ENCODE data around the gene POLRMT. TPM values are rescaled to one million over a fixed set of nuclear protein-coding genes. Genes with fewer than 3 reads are reported as not detected.
A peak's percentile ranks its signal among the peaks of the same experiment; 100 is the strongest.
"Not testable (repeated sequence)": the region's sequence is repeated elsewhere in the genome, so short reads cannot be mapped to it uniquely, and the experiment has no call there.

POLRMT gene
- total RNA-seq, 1 donor from 2014 or later = 45.3 TPM

DNA sequence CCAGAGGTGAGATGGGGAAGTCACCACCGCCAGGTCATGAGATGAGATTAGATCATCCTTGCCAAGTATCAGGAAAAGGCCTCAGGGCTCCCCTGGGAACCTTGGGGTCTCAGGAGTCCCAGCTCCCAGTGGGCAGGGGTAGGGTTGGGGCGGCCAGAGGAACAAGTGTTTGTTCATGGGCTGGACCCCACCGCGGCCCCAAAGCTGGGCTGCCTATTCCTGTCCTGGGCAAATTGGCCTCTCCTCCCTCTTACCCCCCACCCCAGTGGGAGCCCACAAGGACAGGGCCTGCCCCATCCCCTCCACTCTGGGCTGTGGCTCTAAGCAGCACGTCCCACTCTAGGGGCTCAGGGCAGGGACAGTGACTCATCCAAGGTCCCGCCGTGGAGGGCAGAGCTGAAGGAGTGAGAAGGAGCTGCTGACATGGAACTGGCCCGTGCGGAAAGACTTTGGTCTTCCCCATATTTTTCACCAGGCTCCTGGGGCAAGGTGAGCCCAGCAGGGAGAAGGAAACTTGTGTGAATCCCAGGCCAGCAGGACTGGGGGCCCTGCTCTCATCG is 47.7 kb downstream of the POLRMT start:
- no peaks in the 10 kb centered on the region for H3K9me3 Mint-ChIP-seq (ENCODE audit: unreplicated experiment)
- H2AFZ ChIP-seq (ENCODE audit: low read depth, low read length) = no peak overlapping the region
- FAIRE-seq = no peak
- H3K9me3 ChIP-seq (ENCODE audit: insufficient read depth, low read depth, low read length) = no peaks in the 10 kb centered on the region
- H3K36me3 Mint-ChIP-seq (ENCODE audit: low read depth, unreplicated experiment) = peaks cover 8% of the 10 kb centered on the region
- peaks cover 2% of the 10 kb centered on the region for H3K27me3 Mint-ChIP-seq (ENCODE audit: low read depth, unreplicated experiment)
- H3K4me3 Mint-ChIP-seq (ENCODE audit: unreplicated experiment) = no peak overlapping the region
- peaks cover 5% of the 10 kb centered on the region for H3K36me3 ChIP-seq (ENCODE audit: insufficient read depth, low read length)
- peak overlapping the region; percentile 47 for H3K27ac Mint-ChIP-seq (ENCODE audit: unreplicated experiment)
- peaks cover 10% of the 10 kb centered on the region for H3K79me2 ChIP-seq (ENCODE audit: insufficient read depth, low read length)
- no peak for TF ChIP-seq EZH2 (IDR thresholded peaks at IDR 0.05; ENCODE audit: insufficient read depth, low read length)
- TF ChIP-seq, protein P1, sequence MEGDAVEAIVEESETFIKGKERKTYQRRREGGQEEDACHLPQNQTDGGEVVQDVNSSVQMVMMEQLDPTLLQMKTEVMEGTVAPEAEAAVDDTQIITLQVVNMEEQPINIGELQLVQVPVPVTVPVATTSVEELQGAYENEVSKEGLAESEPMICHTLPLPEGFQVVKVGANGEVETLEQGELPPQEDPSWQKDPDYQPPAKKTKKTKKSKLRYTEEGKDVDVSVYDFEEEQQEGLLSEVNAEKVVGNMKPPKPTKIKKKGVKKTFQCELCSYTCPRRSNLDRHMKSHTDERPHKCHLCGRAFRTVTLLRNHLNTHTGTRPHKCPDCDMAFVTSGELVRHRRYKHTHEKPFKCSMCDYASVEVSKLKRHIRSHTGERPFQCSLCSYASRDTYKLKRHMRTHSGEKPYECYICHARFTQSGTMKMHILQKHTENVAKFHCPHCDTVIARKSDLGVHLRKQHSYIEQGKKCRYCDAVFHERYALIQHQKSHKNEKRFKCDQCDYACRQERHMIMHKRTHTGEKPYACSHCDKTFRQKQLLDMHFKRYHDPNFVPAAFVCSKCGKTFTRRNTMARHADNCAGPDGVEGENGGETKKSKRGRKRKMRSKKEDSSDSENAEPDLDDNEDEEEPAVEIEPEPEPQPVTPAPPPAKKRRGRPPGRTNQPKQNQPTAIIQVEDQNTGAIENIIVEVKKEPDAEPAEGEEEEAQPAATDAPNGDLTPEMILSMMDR (IDR thresholded peaks at IDR 0.05; ENCODE audit: insufficient read depth, low read depth, low read length) = no peak
- peaks cover 19% of the 10 kb centered on the region for H3K4me1 Mint-ChIP-seq (ENCODE audit: low read depth, unreplicated experiment)
- H4K20me1 ChIP-seq (ENCODE audit: insufficient read depth, low read length) = peaks cover 50% of the 10 kb centered on the region
- H3K9ac ChIP-seq (ENCODE audit: low read length) = no peak overlapping the region
- H3K4me1 ChIP-seq (ENCODE audit: insufficient read depth, low read length) = peaks cover 31% of the 10 kb centered on the region
- no peak overlapping the region for H3K4me2 ChIP-seq (ENCODE audit: low read length)
- no peaks in the 10 kb centered on the region for H3K27me3 ChIP-seq (ENCODE audit: insufficient read depth, low read length)
- no peak for DNase-seq (ENCODE audit: low read depth)
- H3K4me3 ChIP-seq (ENCODE audit: insufficient read depth, low read depth, low read length) = no peak overlapping the region
- H3K27ac ChIP-seq (ENCODE audit: low read depth, low read length) = no peak overlapping the region

DNA sequence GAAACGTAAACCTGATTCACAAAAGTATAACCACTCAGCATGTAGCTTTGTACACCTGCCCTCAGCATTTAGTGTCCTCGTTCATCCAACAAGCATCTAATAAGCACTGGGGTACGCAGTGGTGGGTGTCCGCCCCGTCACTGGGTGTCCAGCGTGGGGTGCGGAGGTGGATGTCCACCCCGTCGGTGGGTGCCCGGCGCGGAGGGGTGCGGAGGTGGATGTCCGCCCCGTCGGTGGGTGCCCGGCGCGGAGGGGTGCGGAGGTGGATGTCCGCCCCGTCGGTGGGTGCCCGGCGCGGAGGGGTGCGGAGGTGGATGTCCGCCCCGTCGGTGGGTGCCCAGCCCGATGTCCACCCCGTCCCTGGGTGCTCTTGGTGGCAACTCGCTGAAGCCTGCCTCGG is 48.2 kb downstream of the POLRMT start:
- H3K27me3 ChIP-seq (ENCODE audit: insufficient read depth, low read length); H2AFZ ChIP-seq (ENCODE audit: low read depth, low read length); H3K27ac Mint-ChIP-seq (ENCODE audit: unreplicated experiment); H3K27me3 Mint-ChIP-seq (ENCODE audit: low read depth, unreplicated experiment); H3K9me3 Mint-ChIP-seq (ENCODE audit: unreplicated experiment); H3K36me3 ChIP-seq (ENCODE audit: insufficient read depth, low read length); H3K4me3 ChIP-seq (ENCODE audit: insufficient read depth, low read depth, low read length); H3K9ac ChIP-seq (ENCODE audit: low read length); H3K36me3 Mint-ChIP-seq (ENCODE audit: low read depth, unreplicated experiment); H3K4me3 Mint-ChIP-seq (ENCODE audit: unreplicated experiment); FAIRE-seq; H3K27ac ChIP-seq (ENCODE audit: low read depth, low read length); H3K9me3 ChIP-seq (ENCODE audit: insufficient read depth, low read depth, low read length); H3K4me2 ChIP-seq (ENCODE audit: low read length); DNase-seq (ENCODE audit: low read depth): not testable (repeated sequence)
- H3K4me1 Mint-ChIP-seq (ENCODE audit: low read depth, unreplicated experiment) = peaks cover 19% of the 10 kb centered on the region
- Histone ChIP-seq H3K79me2 (ENCODE audit: insufficient read depth, low read length) (peaks cover 15% of the 10 kb centered on the region), H3K4me1 (ENCODE audit: insufficient read depth, low read length) (peaks cover 31% of the 10 kb centered on the region), H4K20me1 (ENCODE audit: insufficient read depth, low read length) (peaks cover 55% of the 10 kb centered on the region)

DNA sequence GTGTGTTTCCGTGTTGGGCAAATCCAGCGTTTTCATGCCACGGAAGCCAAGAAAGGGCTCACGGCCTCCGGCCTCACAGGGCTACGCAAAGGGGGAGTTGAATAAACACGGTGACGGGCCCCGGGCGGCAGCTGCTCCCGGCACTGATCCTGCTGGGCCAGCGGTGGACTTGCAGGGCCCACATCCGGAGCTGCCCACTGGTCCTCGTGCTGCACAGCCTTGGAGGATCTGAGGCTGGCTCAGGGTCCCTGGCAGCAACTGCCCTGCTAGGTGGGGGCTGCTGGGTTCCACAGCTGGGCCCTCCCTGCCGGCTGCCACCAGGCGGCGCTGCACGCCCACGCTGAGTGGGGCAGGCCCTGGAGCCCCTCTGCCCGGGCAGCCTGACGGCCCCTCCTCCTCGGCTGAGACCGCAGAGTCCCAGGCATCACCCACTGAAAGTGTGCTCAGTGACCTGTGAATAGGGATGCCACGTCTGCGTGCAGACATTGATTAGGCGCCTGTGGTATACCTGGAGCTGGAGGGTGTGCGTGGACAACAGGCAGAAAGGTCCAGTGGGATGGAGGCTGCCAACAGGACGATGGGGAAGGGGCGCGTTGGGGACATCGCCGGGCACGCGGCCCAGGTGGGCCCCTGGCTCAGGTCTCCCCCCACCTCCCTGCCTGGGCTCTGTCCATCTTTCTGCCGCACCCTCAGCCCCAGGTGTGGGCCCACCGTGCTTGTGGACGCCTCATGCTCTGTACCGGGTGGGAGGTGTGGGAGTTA is 48.9 kb downstream of the POLRMT start:
- no peak for DNase-seq (ENCODE audit: low read depth)

More for the DNA sequence above, 48.9 kb downstream of the POLRMT start:
- no peaks in the 10 kb centered on the region for H3K9me3 ChIP-seq (ENCODE audit: insufficient read depth, low read depth, low read length)
- no peak overlapping the region for H3K9ac ChIP-seq (ENCODE audit: low read length)
- H3K4me2 ChIP-seq (ENCODE audit: low read length) = no peak overlapping the region
- no peak for TF ChIP-seq EZH2 (IDR thresholded peaks at IDR 0.05; ENCODE audit: insufficient read depth, low read length)
- TF ChIP-seq, protein P1 (IDR thresholded peaks at IDR 0.05; ENCODE audit: insufficient read depth, low read depth, low read length) = peak; percentile 68
- Mint-ChIP-seq H3K4me3 (ENCODE audit: unreplicated experiment) (peak overlapping the region; percentile 70), H3K4me1 (ENCODE audit: low read depth, unreplicated experiment) (peaks cover 19% of the 10 kb centered on the region), H3K27me3 (ENCODE audit: low read depth, unreplicated experiment) (peaks cover 2% of the 10 kb centered on the region), H3K9me3 (ENCODE audit: unreplicated experiment) (no peaks in the 10 kb centered on the region), H3K36me3 (ENCODE audit: low read depth, unreplicated experiment) (peaks cover 8% of the 10 kb centered on the region), H3K27ac (ENCODE audit: unreplicated experiment) (no peak overlapping the region)
- H4K20me1 ChIP-seq (ENCODE audit: insufficient read depth, low read length) = peaks cover 62% of the 10 kb centered on the region
- no peak overlapping the region for H2AFZ ChIP-seq (ENCODE audit: low read depth, low read length)
- peaks cover 31% of the 10 kb centered on the region for H3K4me1 ChIP-seq (ENCODE audit: insufficient read depth, low read length)
- peaks cover 5% of the 10 kb centered on the region for H3K36me3 ChIP-seq (ENCODE audit: insufficient read depth, low read length)
- no peak overlapping the region for H3K27ac ChIP-seq (ENCODE audit: low read depth, low read length)
- no peak for FAIRE-seq
- H3K79me2 ChIP-seq (ENCODE audit: insufficient read depth, low read length) = peaks cover 22% of the 10 kb centered on the region
- H3K4me3 ChIP-seq (ENCODE audit: insufficient read depth, low read depth, low read length) = no peak overlapping the region
- no peaks in the 10 kb centered on the region for H3K27me3 ChIP-seq (ENCODE audit: insufficient read depth, low read length)

Measured in astrocyte (in vitro differentiated cells and primary cell).